Measurements from ENCODE around the gene LIPE. TPM values are rescaled to one million over a fixed set of nuclear protein-coding genes. Genes with fewer than 3 reads are reported as not detected.
"Not testable (repeated sequence)": the region's sequence is repeated elsewhere in the genome, so short reads cannot be mapped to it uniquely, and the experiment has no call there.

LIPE gene
- total and polyA plus RNA-seq, 4 donors = 1.4 to 12.1 (median 5.5) TPM

- Histone ChIP-seq H3K36me3 (ENCODE audit: control insufficient read depth in 1 of 2, insufficient read depth in 2 of 2, low read length in 1 of 2) (no peaks in the 10 kb centered on the region), H3K4me3 (ENCODE audit: low read length in 2 of 2) (no peak overlapping the region), H3K27me3 (ENCODE audit: control insufficient read depth in 1 of 2, insufficient read depth in 2 of 2, low read length in 1 of 2) (no peaks in the 10 kb centered on the region), H3K4me1 (ENCODE audit: control insufficient read depth in 1 of 2, insufficient read depth in 2 of 2, low read length in 2 of 2) (no peaks in the 10 kb centered on the region), H3K9me3 (ENCODE audit: control insufficient read depth, low read length) (no peaks in the 10 kb centered on the region), H3K27ac (ENCODE audit: low read depth in 1 of 2, low read length in 2 of 2) (no peak overlapping the region)
- peak; percentile 80 to 81 for DNase-seq
- intact Hi-C loops (cut with DNase I) = loop anchor here in 1 of 2 donors (2.0 kb wide), 1 partner anchor 78 kb away; the partner anchor contains the start of gene CEACAM1
- WGBS, 2 donors = 3% methylated on average over 3 of the region's 3 CpGs
- ATAC-seq (ENCODE audit: low FRiP score) = peak; percentile 89
These were observed 23.2 kb upstream of the LIPE start for GRCh38 chr19:42450314-42450934.

GRCh38 chr19:42448306-42448705, 21.1 kb upstream of the LIPE start:
- intact Hi-C loops (cut with DNase I) = loop anchor here in 1 of 2 donors (5.0 kb wide), 1 partner anchor 149 kb away; no protein-coding TSS in a partner anchor
- not testable (repeated sequence) for H3K9me3 ChIP-seq (ENCODE audit: control insufficient read depth, low read length); H3K27me3 ChIP-seq (ENCODE audit: control insufficient read depth in 1 of 2, insufficient read depth in 2 of 2, low read length in 1 of 2); H3K27ac ChIP-seq (ENCODE audit: low read depth in 1 of 2, low read length in 2 of 2); H3K4me3 ChIP-seq (ENCODE audit: low read length in 2 of 2); H3K36me3 ChIP-seq (ENCODE audit: control insufficient read depth in 1 of 2, insufficient read depth in 2 of 2, low read length in 1 of 2); ATAC-seq (ENCODE audit: low FRiP score); DNase-seq; H3K4me1 ChIP-seq (ENCODE audit: control insufficient read depth in 1 of 2, insufficient read depth in 2 of 2, low read length in 2 of 2)
- WGBS, 2 donors = 65 to 71% methylated on average over 5 of the region's 5 CpGs

GRCh38 chr19:42445948-42446347, 18.8 kb upstream of the LIPE start:
- H3K4me1 ChIP-seq (ENCODE audit: control insufficient read depth in 1 of 2, insufficient read depth in 2 of 2, low read length in 2 of 2) = no peaks in the 10 kb centered on the region

GRCh38 chr19:42443944-42444398, 16.8 kb upstream of the LIPE start:
- ATAC-seq (ENCODE audit: low FRiP score) = no peak
- Histone ChIP-seq H3K9me3 (ENCODE audit: control insufficient read depth, low read length) (no peaks in the 10 kb centered on the region), H3K4me1 (ENCODE audit: control insufficient read depth in 1 of 2, insufficient read depth in 2 of 2, low read length in 2 of 2) (no peaks in the 10 kb centered on the region), H3K27me3 (ENCODE audit: control insufficient read depth in 1 of 2, insufficient read depth in 2 of 2, low read length in 1 of 2) (no peaks in the 10 kb centered on the region), H3K4me3 (ENCODE audit: low read length in 2 of 2) (no peak overlapping the region), H3K36me3 (ENCODE audit: control insufficient read depth in 1 of 2, insufficient read depth in 2 of 2, low read length in 1 of 2) (no peaks in the 10 kb centered on the region), H3K27ac (ENCODE audit: low read depth in 1 of 2, low read length in 2 of 2) (no peak overlapping the region)
- WGBS, 2 donors = 46 to 53% methylated on average over 4 of the region's 4 CpGs
- intact Hi-C loops (cut with DNase I) = no loop called here
- no peak for DNase-seq

More at GRCh38 chr19:42445948-42446347, 18.8 kb upstream of the LIPE start:
- no peak for ATAC-seq (ENCODE audit: low FRiP score)
- Histone ChIP-seq H3K4me3 (ENCODE audit: low read length in 2 of 2) (no peak overlapping the region), H3K27ac (ENCODE audit: low read depth in 1 of 2, low read length in 2 of 2) (no peak overlapping the region), H3K36me3 (ENCODE audit: control insufficient read depth in 1 of 2, insufficient read depth in 2 of 2, low read length in 1 of 2) (no peaks in the 10 kb centered on the region), H3K27me3 (ENCODE audit: control insufficient read depth in 1 of 2, insufficient read depth in 2 of 2, low read length in 1 of 2) (no peaks in the 10 kb centered on the region), H3K9me3 (ENCODE audit: control insufficient read depth, low read length) (no peaks in the 10 kb centered on the region)
- intact Hi-C loops (cut with DNase I) = loop anchor here in 1 of 2 donors (5.0 kb wide), 1 partner anchor 151 kb away; no protein-coding TSS in a partner anchor
- WGBS, 2 donors = 87 to 89% methylated on average over 7 of the region's 7 CpGs
- no peak for DNase-seq

- intact Hi-C loops (cut with DNase I) = no loop called here
These were observed 15.6 kb upstream of the LIPE start, which contains the start of gene CXCL17 for GRCh38 chr19:42442833-42443232. Gene CXCL17 (minus strand): TSS chr19:42442946. CDS start chr19:42442832, 114 bp downstream.

GRCh38 chr19:42441049-42441445, 13.9 kb upstream of the LIPE start:
- no peak for ATAC-seq (ENCODE audit: low FRiP score)
- no peaks in the 10 kb centered on the region for H3K36me3 ChIP-seq (ENCODE audit: control insufficient read depth in 1 of 2, insufficient read depth in 2 of 2, low read length in 1 of 2)
- intact Hi-C loops (cut with DNase I) = no loop called here
- H3K27ac ChIP-seq (ENCODE audit: low read depth in 1 of 2, low read length in 2 of 2) = no peak overlapping the region
- DNase-seq = no peak
- no peaks in the 10 kb centered on the region for H3K27me3 ChIP-seq (ENCODE audit: control insufficient read depth in 1 of 2, insufficient read depth in 2 of 2, low read length in 1 of 2)
- H3K4me3 ChIP-seq (ENCODE audit: low read length in 2 of 2) = no peak overlapping the region
- no peaks in the 10 kb centered on the region for H3K4me1 ChIP-seq (ENCODE audit: control insufficient read depth in 1 of 2, insufficient read depth in 2 of 2, low read length in 2 of 2)
- H3K9me3 ChIP-seq (ENCODE audit: control insufficient read depth, low read length) = no peaks in the 10 kb centered on the region
- 47 to 62% methylated on average over 2 of the region's 2 CpGs for WGBS, 2 donors

More at GRCh38 chr19:42442833-42443232, 15.6 kb upstream of the LIPE start, which contains the start of gene CXCL17:
- Histone ChIP-seq H3K27ac (ENCODE audit: low read depth in 1 of 2, low read length in 2 of 2) (no peak within 1 kb of the TSS), H3K9me3 (ENCODE audit: control insufficient read depth, low read length) (no peaks in the 10 kb centered on the region), H3K4me1 (ENCODE audit: control insufficient read depth in 1 of 2, insufficient read depth in 2 of 2, low read length in 2 of 2) (no peaks in the 10 kb centered on the region), H3K27me3 (ENCODE audit: control insufficient read depth in 1 of 2, insufficient read depth in 2 of 2, low read length in 1 of 2) (no peaks in the 10 kb centered on the region), H3K36me3 (ENCODE audit: control insufficient read depth in 1 of 2, insufficient read depth in 2 of 2, low read length in 1 of 2) (no peaks in the 10 kb centered on the region), H3K4me3 (ENCODE audit: low read length in 2 of 2) (no peak within 1 kb of the TSS)
- 94 to 95% methylated on average over 7 of the region's 7 CpGs for WGBS, 2 donors
- DNase-seq (no peak), ATAC-seq (ENCODE audit: low FRiP score) (no peak)

- intact Hi-C loops (cut with DNase I) = no loop called here
- Histone ChIP-seq H3K4me1 (ENCODE audit: control insufficient read depth in 1 of 2, insufficient read depth in 2 of 2, low read length in 2 of 2) (no peaks in the 10 kb centered on the region), H3K36me3 (ENCODE audit: control insufficient read depth in 1 of 2, insufficient read depth in 2 of 2, low read length in 1 of 2) (no peaks in the 10 kb centered on the region), H3K4me3 (ENCODE audit: low read length in 2 of 2) (no peak overlapping the region), H3K9me3 (ENCODE audit: control insufficient read depth, low read length) (no peaks in the 10 kb centered on the region), H3K27me3 (ENCODE audit: control insufficient read depth in 1 of 2, insufficient read depth in 2 of 2, low read length in 1 of 2) (no peaks in the 10 kb centered on the region), H3K27ac (ENCODE audit: low read depth in 1 of 2, low read length in 2 of 2) (no peak overlapping the region)
- WGBS, 2 donors = 25 to 28% methylated on average over 16 of the region's 16 CpGs
- DNase-seq = peak; percentile 87 to 92
- peak; percentile 75 for ATAC-seq (ENCODE audit: low FRiP score)
These were observed 13.3 kb upstream of the LIPE start for GRCh38 chr19:42440357-42441048.

GRCh38 chr19:42436006-42436405, 8.8 kb upstream of the LIPE start:
- no peak overlapping the region for H3K27ac ChIP-seq (ENCODE audit: low read depth in 1 of 2, low read length in 2 of 2)
- WGBS, 2 donors = 58 to 73% methylated on average over 3 of the region's 3 CpGs
- no peak for ATAC-seq (ENCODE audit: low FRiP score)

More at GRCh38 chr19:42436006-42436405, 8.8 kb upstream of the LIPE start:
- intact Hi-C loops (cut with DNase I) = no loop called here
- no peak for DNase-seq
- Histone ChIP-seq H3K27me3 (ENCODE audit: control insufficient read depth in 1 of 2, insufficient read depth in 2 of 2, low read length in 1 of 2) (no peaks in the 10 kb centered on the region), H3K9me3 (ENCODE audit: control insufficient read depth, low read length) (no peaks in the 10 kb centered on the region), H3K36me3 (ENCODE audit: control insufficient read depth in 1 of 2, insufficient read depth in 2 of 2, low read length in 1 of 2) (no peaks in the 10 kb centered on the region), H3K4me3 (ENCODE audit: low read length in 2 of 2) (no peak overlapping the region), H3K4me1 (ENCODE audit: control insufficient read depth in 1 of 2, insufficient read depth in 2 of 2, low read length in 2 of 2) (no peaks in the 10 kb centered on the region)

Measured in aorta (tissue), 5 donors.